ENCODE measurements around the gene ALKAL2.

ALKAL2 gene

GRCh38 chr2:231521-232185 is 56.2 kb downstream of the ALKAL2 start:
- H3K4me3 ChIP-seq (ENCODE audit: low read depth, low read length) = no peak overlapping the region
- no peak for TF ChIP-seq CTCF (IDR thresholded peaks at IDR 0.05; ENCODE audit: low read depth, low read length)
- no peak for DNase-seq (ENCODE audit: low read depth, low spot score)
- in situ Hi-C loops (cut with HindIII; ENCODE audit: low sequenced_read_pairs) = no loop called here
